ENCODE results near the gene LRP1B.

DNA sequence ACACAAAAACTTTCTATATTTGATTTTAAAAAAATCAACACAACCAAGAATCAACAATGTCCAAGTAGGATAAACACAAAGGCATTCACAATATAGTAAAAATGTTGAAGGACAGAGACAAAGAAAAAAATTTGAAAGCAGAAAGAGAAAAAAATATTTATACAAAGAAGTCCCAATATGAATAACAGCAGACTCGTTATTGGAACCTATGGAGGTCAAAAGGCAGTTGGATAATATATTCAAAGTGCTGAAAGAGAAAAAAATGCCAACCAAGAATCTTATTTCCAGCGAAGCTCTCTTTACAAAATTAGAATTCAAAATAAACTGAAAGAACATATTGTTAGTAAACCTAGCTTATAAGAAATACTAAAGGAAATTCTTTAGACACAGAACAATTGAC, 859.5 kb downstream of the LRP1B start:
- TF ChIP-seq HES2 (IDR thresholded peaks at IDR 0.05) (no peak), RCOR1 (IDR thresholded peaks at IDR 0.05; ENCODE audit: low read depth, low read length) (no peak), RAD21 (conservative IDR thresholded peaks at IDR 0.05 in 1 of 2, IDR thresholded peaks at IDR 0.05 in 1 of 2) (no peak), FOSL2 (IDR thresholded peaks at IDR 0.05) (no peak), FOSL2 (CRISPR knock-in tag; IDR thresholded peaks at IDR 0.05) (no peak), HDAC2 (IDR thresholded peaks at IDR 0.05) (no peak), POLR2A (IDR thresholded peaks at IDR 0.05; ENCODE audit: low read length) (no peak), TP53 (CRISPR knock-in tag; IDR thresholded peaks at IDR 0.05) (no peak), MAX (IDR thresholded peaks at IDR 0.05) (no peak), JUN (IDR thresholded peaks at IDR 0.05) (no peak), MAFK (IDR thresholded peaks at IDR 0.05; ENCODE audit: partially characterized antibody) (no peak)
- TF ChIP-seq, protein P1, sequence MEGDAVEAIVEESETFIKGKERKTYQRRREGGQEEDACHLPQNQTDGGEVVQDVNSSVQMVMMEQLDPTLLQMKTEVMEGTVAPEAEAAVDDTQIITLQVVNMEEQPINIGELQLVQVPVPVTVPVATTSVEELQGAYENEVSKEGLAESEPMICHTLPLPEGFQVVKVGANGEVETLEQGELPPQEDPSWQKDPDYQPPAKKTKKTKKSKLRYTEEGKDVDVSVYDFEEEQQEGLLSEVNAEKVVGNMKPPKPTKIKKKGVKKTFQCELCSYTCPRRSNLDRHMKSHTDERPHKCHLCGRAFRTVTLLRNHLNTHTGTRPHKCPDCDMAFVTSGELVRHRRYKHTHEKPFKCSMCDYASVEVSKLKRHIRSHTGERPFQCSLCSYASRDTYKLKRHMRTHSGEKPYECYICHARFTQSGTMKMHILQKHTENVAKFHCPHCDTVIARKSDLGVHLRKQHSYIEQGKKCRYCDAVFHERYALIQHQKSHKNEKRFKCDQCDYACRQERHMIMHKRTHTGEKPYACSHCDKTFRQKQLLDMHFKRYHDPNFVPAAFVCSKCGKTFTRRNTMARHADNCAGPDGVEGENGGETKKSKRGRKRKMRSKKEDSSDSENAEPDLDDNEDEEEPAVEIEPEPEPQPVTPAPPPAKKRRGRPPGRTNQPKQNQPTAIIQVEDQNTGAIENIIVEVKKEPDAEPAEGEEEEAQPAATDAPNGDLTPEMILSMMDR (IDR thresholded peaks at IDR 0.05), result no peak
- TF ChIP-seq, protein P2, sequence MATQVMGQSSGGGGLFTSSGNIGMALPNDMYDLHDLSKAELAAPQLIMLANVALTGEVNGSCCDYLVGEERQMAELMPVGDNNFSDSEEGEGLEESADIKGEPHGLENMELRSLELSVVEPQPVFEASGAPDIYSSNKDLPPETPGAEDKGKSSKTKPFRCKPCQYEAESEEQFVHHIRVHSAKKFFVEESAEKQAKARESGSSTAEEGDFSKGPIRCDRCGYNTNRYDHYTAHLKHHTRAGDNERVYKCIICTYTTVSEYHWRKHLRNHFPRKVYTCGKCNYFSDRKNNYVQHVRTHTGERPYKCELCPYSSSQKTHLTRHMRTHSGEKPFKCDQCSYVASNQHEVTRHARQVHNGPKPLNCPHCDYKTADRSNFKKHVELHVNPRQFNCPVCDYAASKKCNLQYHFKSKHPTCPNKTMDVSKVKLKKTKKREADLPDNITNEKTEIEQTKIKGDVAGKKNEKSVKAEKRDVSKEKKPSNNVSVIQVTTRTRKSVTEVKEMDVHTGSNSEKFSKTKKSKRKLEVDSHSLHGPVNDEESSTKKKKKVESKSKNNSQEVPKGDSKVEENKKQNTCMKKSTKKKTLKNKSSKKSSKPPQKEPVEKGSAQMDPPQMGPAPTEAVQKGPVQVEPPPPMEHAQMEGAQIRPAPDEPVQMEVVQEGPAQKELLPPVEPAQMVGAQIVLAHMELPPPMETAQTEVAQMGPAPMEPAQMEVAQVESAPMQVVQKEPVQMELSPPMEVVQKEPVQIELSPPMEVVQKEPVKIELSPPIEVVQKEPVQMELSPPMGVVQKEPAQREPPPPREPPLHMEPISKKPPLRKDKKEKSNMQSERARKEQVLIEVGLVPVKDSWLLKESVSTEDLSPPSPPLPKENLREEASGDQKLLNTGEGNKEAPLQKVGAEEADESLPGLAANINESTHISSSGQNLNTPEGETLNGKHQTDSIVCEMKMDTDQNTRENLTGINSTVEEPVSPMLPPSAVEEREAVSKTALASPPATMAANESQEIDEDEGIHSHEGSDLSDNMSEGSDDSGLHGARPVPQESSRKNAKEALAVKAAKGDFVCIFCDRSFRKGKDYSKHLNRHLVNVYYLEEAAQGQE (IDR thresholded peaks at IDR 0.05), result no peak

All from A549 (cell line).